B cell (primary cell): ENCODE measurements around the gene PARD3. TPM values are rescaled to one million over a fixed set of nuclear protein-coding genes. Genes with fewer than 3 reads are reported as not detected.

ENCODE experiments used
- ATAC-seq: fragments of 200-7000 bp; cut with Tn5 transposase; one replicate; pipeline ENCODE4 v1.10.0; 2021; ENCODE audit warnings: low read depth, mild to moderate bottlenecking, moderate number of reproducible peaks, moderate library complexity
- CTCF ChIA-PET: fragments of 350-600 bp; sonication (Branson Sonifier 250); formaldehyde crosslinking; loops from one replicate; lab custom pipeline; 2021; ENCODE audit warnings: antibody characterized with exemption, inconsistent platforms; lab: Charles Lee
- POLR2A ChIA-PET: fragments of 350-600 bp; sonication (Branson Sonifier 250); formaldehyde crosslinking; loops from one replicate; lab custom pipeline; 2021; ENCODE audit warnings: antibody characterized with exemption; lab: Charles Lee
- DNase-seq: peaks from one replicate; pipeline ENCODE4 v3.0.0; 2013
- H2AFZ ChIP-seq: 2 replicates; pipeline ENCODE4 v1.6.1; 2012; ENCODE audit warnings: mild to moderate bottlenecking, low read depth, low read length; ENCODE audit not compliant: insufficient read depth, poor library complexity, severe bottlenecking
- H3K27ac ChIP-seq, 2 donors: 1 replicate in 1 of 2; 2 replicates in 1 of 2; pipeline ENCODE4 v1.5.1; 2012 to 2013; ENCODE audit warnings: low read length in 2 of 2, mild to moderate bottlenecking in 2 of 2, moderate library complexity in 1 of 2
- H3K27me3 ChIP-seq, 4 experiments: fragments of 200-600 bp in 1 of 4; sonication (generic) in 1 of 4; replicated peaks in 1 of 4; 1 replicate in 2 of 4; 2 replicates in 2 of 4; pipeline versions ENCODE4 v1.6.1 to v1.7.0; 2013 to 2016; ENCODE audit warnings: low read length in 3 of 4, mild to moderate bottlenecking in 2 of 4, mixed read lengths in 1 of 4, moderate library complexity in 1 of 4; ENCODE audit not compliant: insufficient read depth in 4 of 4, control insufficient read depth in 3 of 4; ENCODE audit errors: control extremely low read depth in 1 of 4
- H3K36me3 ChIP-seq, 2 experiments: replicated peaks in 1 of 2; 1 replicate in 1 of 2; 2 replicates in 1 of 2; pipeline versions ENCODE4 v1.6.1 to v1.7.1; 2013; ENCODE audit warnings: low read length in 1 of 2; ENCODE audit not compliant: insufficient read depth in 2 of 2, control insufficient read depth in 1 of 2; ENCODE audit errors: control extremely low read depth in 1 of 2, extremely low read depth in 1 of 2
- H3K4me1 ChIP-seq, 2 donors: fragments of 200-600 bp in 1 of 2; sonication (generic) in 1 of 2; 1 replicate in 1 of 2; 2 replicates in 1 of 2; pipeline versions ENCODE4 v1.5.1 to v1.6.1; 2013 to 2017; ENCODE audit warnings: low read length in 2 of 2; ENCODE audit not compliant: control insufficient read depth in 2 of 2, insufficient read depth in 2 of 2
- H3K4me2 ChIP-seq: replicated peaks from 2 replicates; pipeline ENCODE3; 2012; ENCODE audit warnings: mild to moderate bottlenecking, low read depth, low read length; ENCODE audit not compliant: poor library complexity, severe bottlenecking
- H3K4me3 ChIP-seq, 5 experiments: fragments of 200-600 bp in 1 of 5; sonication (generic) in 1 of 5; 1 replicate in 3 of 5; 2 replicates in 2 of 5; pipeline versions ENCODE4 v1.5.1 to v1.7.0; 2011 to 2016; ENCODE audit warnings: low read length in 4 of 5, mild to moderate bottlenecking in 4 of 5, low read depth in 2 of 5, control low read depth in 1 of 5, moderate library complexity in 1 of 5; ENCODE audit not compliant: insufficient read depth in 1 of 5; ENCODE audit errors: control extremely low read depth in 1 of 5, extremely low read depth in 1 of 5
- H3K79me2 ChIP-seq: fragments of 200-600 bp; sonication (generic); one replicate; pipeline ENCODE4 v1.6.0; 2016; ENCODE audit warnings: low read length; ENCODE audit not compliant: control insufficient read depth, insufficient read depth
- H3K9ac ChIP-seq: fragments of 200-600 bp; sonication (generic); 2 replicates; pipeline ENCODE4 v1.6.1; 2017; ENCODE audit warnings: mild to moderate bottlenecking, low read length, moderate library complexity
- H3K9me3 ChIP-seq, 3 donors: one replicate each; pipeline versions ENCODE4 v1.6.1 to v1.7.1; 2013; ENCODE audit warnings: low read length in 2 of 3; ENCODE audit not compliant: control insufficient read depth in 2 of 3, insufficient read depth in 1 of 3; ENCODE audit errors: control extremely low read depth in 1 of 3
- H4K20me1 ChIP-seq: 2 replicates; pipeline ENCODE4 v1.6.0; 2012; ENCODE audit warnings: mild to moderate bottlenecking, low read length; ENCODE audit not compliant: insufficient read depth, control insufficient read depth, poor library complexity, severe bottlenecking
- H3K27ac Mint-ChIP-seq: one replicate; pipeline ENCODE4 v1.8.0; 2021; ENCODE audit warnings: mixed read lengths
- H3K27me3 Mint-ChIP-seq: one replicate; pipeline ENCODE4 v1.8.0; 2021; ENCODE audit warnings: mixed read lengths
- H3K4me1 Mint-ChIP-seq: one replicate; pipeline ENCODE4 v1.8.0; 2021; ENCODE audit warnings: mixed read lengths
- H3K4me3 Mint-ChIP-seq: one replicate; pipeline ENCODE4 v1.8.0; 2021; ENCODE audit warnings: mixed read lengths
- H3K9me3 Mint-ChIP-seq: one replicate; pipeline ENCODE4 v1.8.0; 2022; ENCODE audit warnings: mixed read lengths; ENCODE audit not compliant: insufficient read depth
- CTCF ChIP-seq: fragments of 200-600 bp; IDR thresholded peaks from one replicate; pipeline ENCODE4 v1.8.0; 2022; ENCODE audit warnings: antibody characterized with exemption, mild to moderate bottlenecking
- EZH2 ChIP-seq: IDR thresholded peaks from 2 replicates; pipeline ENCODE4 v1.6.1; 2012; ENCODE audit warnings: borderline replicate concordance, low read depth, mild to moderate bottlenecking, moderate library complexity, low read length; ENCODE audit not compliant: insufficient read depth, poor library complexity, severe bottlenecking
- WGBS: methylation state at CpG from one replicate; pipeline ENCODE4 v1.1.5; 2013; ENCODE audit warnings: missing lambda C conversion rate; ENCODE audit not compliant: insufficient coverage; 5-methylcytosine and 5-hydroxymethylcytosine counted together
- intact Hi-C: fragments of 100-400 bp; cut with micrococcal nuclease; formaldehyde crosslinking; loops from one replicate; pipeline ENCODE4 v1.10.0; 2022
- polyA plus RNA-seq: library from polyadenylated mRNA; depleted of rRNA; stranded (reverse); fragments of >200 nt; gene quantifications from 2 replicates; pipeline ENCODE4 v1.2.3, GENCODE V29; 2012
- total RNA-seq, 2 donors: library from RNA; stranded (reverse); fragments of 120-200 nt in 1 of 2; gene quantifications; 1 replicate in 1 of 2; 2 replicates in 1 of 2; pipeline versions ENCODE4 v1.2.3 to v1.2.4, GENCODE V29; 2013 to 2022

The PARD3 gene
- total and polyA plus RNA-seq, 2 donors (not counting 1 experiment from before 2014, with no cell fraction given), result not detected

- no peak overlapping the region for H2AFZ ChIP-seq
These were observed 437.3 kb downstream of the PARD3 start for GRCh38 chr10:34377833-34378232.

More at GRCh38 chr10:34377833-34378232, 437.3 kb downstream of the PARD3 start:
- Histone ChIP-seq H3K79me2 (no peaks in the 10 kb centered on the region), H3K36me3 (no peaks in the 10 kb centered on the region), H3K4me2 (no peak overlapping the region), H3K4me1 (peaks cover 0 to 3% of the 10 kb centered on the region in 2 donors), H3K9ac (no peak overlapping the region), H3K4me3 (no peak overlapping the region), H3K27ac (no peak overlapping the region), H4K20me1 (no peaks in the 10 kb centered on the region), H3K27me3 (no peaks in the 10 kb centered on the region), H3K9me3 (no peaks in the 10 kb centered on the region)
- no peak overlapping the region for H3K27ac Mint-ChIP-seq
- H3K27me3 Mint-ChIP-seq, result no peaks in the 10 kb centered on the region
- H3K9me3 Mint-ChIP-seq, result no peaks in the 10 kb centered on the region
- peaks cover 5% of the 10 kb centered on the region for H3K4me1 Mint-ChIP-seq
- intact Hi-C loops, result no loop called here
- DNase-seq, result no peak
- CTCF ChIA-PET, result no interaction called here
- H3K4me3 Mint-ChIP-seq, result no peak overlapping the region
- no peak for TF ChIP-seq CTCF
- no peak for TF ChIP-seq EZH2
- no peak for ATAC-seq
- POLR2A ChIA-PET, result no interaction called here
- no CpG with 5 or more reads among the region's 5 CpGs for WGBS
